GM12878 (cell line): ENCODE data around the gene TCF12.

Source experiments
- CEBPB ChIP-seq, 2 experiments: fragments of 150-350 bp in 1 of 2; IDR thresholded peaks; 2 replicates each; pipeline ENCODE4 v1.6.1; 2012 to 2014; ENCODE audit warnings: low read depth in 2 of 2, low read length in 2 of 2, borderline replicate concordance in 1 of 2, inconsistent platforms in 1 of 2
- POLR2A ChIP-seq: IDR thresholded peaks from 2 replicates; pipeline ENCODE4 v1.6.1; 2011; ENCODE audit warnings: low read depth, mild to moderate bottlenecking, low read length
- STAT1 ChIP-seq: fragments of 450-650 bp; conservative IDR thresholded peaks from 2 replicates; pipeline ENCODE4 v1.6.1; 2014; ENCODE audit warnings: antibody characterized with exemption, mild to moderate bottlenecking
- TCF12 ChIP-seq: IDR thresholded peaks from 2 replicates; pipeline ENCODE4 v1.6.1; 2011; ENCODE audit warnings: low read depth, mild to moderate bottlenecking, low read length
- TF ChIP-seq, protein P1 (sequence below), 3 experiments: IDR thresholded peaks in 2 of 3; conservative IDR thresholded peaks in 1 of 3; 2 replicates each; pipeline ENCODE4 v1.5.1; 2011; ENCODE audit warnings: low read depth in 3 of 3, low read length in 3 of 3, mild to moderate bottlenecking in 3 of 3, control low read depth in 2 of 3, moderate library complexity in 2 of 3, inconsistent platforms in 1 of 3, mixed read lengths in 1 of 3; ENCODE audit not compliant: control insufficient read depth in 2 of 3, insufficient read depth in 1 of 3; ENCODE audit errors: extremely low read depth in 1 of 3
- TF ChIP-seq, protein P2 (sequence below): IDR thresholded peaks from 2 replicates; pipeline ENCODE4 v1.6.1; 2012; ENCODE audit warnings: mild to moderate bottlenecking, low read depth, low read length
- TF ChIP-seq, protein P3 (sequence below): IDR thresholded peaks from 2 replicates; pipeline ENCODE4 v1.6.1; 2012; ENCODE audit warnings: low read depth, low read length, improper control_type of control experiment

GRCh38 chr15:56953790-56954189, 35.3 kb downstream of the TCF12 start:
- TF ChIP-seq, protein P1, sequence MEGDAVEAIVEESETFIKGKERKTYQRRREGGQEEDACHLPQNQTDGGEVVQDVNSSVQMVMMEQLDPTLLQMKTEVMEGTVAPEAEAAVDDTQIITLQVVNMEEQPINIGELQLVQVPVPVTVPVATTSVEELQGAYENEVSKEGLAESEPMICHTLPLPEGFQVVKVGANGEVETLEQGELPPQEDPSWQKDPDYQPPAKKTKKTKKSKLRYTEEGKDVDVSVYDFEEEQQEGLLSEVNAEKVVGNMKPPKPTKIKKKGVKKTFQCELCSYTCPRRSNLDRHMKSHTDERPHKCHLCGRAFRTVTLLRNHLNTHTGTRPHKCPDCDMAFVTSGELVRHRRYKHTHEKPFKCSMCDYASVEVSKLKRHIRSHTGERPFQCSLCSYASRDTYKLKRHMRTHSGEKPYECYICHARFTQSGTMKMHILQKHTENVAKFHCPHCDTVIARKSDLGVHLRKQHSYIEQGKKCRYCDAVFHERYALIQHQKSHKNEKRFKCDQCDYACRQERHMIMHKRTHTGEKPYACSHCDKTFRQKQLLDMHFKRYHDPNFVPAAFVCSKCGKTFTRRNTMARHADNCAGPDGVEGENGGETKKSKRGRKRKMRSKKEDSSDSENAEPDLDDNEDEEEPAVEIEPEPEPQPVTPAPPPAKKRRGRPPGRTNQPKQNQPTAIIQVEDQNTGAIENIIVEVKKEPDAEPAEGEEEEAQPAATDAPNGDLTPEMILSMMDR (IDR thresholded peaks at IDR 0.05 in 2 of 3, conservative IDR thresholded peaks at IDR 0.05 in 1 of 3; ENCODE audit: control insufficient read depth in 2 of 3, extremely low read depth in 1 of 3, insufficient read depth in 1 of 3, low read depth in 3 of 3, low read length in 3 of 3) = no peak
- no peak for TF ChIP-seq TCF12
- TF ChIP-seq, protein P2, sequence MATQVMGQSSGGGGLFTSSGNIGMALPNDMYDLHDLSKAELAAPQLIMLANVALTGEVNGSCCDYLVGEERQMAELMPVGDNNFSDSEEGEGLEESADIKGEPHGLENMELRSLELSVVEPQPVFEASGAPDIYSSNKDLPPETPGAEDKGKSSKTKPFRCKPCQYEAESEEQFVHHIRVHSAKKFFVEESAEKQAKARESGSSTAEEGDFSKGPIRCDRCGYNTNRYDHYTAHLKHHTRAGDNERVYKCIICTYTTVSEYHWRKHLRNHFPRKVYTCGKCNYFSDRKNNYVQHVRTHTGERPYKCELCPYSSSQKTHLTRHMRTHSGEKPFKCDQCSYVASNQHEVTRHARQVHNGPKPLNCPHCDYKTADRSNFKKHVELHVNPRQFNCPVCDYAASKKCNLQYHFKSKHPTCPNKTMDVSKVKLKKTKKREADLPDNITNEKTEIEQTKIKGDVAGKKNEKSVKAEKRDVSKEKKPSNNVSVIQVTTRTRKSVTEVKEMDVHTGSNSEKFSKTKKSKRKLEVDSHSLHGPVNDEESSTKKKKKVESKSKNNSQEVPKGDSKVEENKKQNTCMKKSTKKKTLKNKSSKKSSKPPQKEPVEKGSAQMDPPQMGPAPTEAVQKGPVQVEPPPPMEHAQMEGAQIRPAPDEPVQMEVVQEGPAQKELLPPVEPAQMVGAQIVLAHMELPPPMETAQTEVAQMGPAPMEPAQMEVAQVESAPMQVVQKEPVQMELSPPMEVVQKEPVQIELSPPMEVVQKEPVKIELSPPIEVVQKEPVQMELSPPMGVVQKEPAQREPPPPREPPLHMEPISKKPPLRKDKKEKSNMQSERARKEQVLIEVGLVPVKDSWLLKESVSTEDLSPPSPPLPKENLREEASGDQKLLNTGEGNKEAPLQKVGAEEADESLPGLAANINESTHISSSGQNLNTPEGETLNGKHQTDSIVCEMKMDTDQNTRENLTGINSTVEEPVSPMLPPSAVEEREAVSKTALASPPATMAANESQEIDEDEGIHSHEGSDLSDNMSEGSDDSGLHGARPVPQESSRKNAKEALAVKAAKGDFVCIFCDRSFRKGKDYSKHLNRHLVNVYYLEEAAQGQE = no peak
- TF ChIP-seq, protein P3, sequence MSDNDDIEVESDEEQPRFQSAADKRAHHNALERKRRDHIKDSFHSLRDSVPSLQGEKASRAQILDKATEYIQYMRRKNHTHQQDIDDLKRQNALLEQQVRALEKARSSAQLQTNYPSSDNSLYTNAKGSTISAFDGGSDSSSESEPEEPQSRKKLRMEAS = no peak
- no peak for TF ChIP-seq CEBPB (IDR thresholded peaks at IDR 0.05; ENCODE audit: borderline replicate concordance in 1 of 2, low read depth in 2 of 2, low read length in 2 of 2)
- no peak for TF ChIP-seq STAT1
- TF ChIP-seq POLR2A = no peak
